MCF 10A (cell line): Measurements from ENCODE around the gene CPSF4. TPM values are rescaled to one million over a fixed set of nuclear protein-coding genes. Genes with fewer than 3 reads are reported as not detected.
"Not testable (repeated sequence)": the region's sequence is repeated elsewhere in the genome, so short reads cannot be mapped to it uniquely, and the experiment has no call there.

Experiments
- BruUV-seq: library from RNA; stranded (reverse); fragments of 400-500 nt; replicated peaks from 2 replicates; lab custom pipeline; 2021; lab: Mats Ljungman, UMichigan
- CTCF ChIA-PET: fragments of 300-600 bp; sonication (Branson Sonifier 250); formaldehyde crosslinking; extraction: SDS; loops from one replicate; lab custom pipeline; 2021; ENCODE audit warnings: antibody characterized with exemption, inconsistent platforms; lab: Yijun Ruan, JAX
- POLR2A ChIA-PET: fragments of 300-600, 350-650 bp; sonication (Branson Sonifier 250); formaldehyde crosslinking; extraction: SDS; loops from one replicate; lab custom pipeline; 2020; ENCODE audit warnings: antibody characterized with exemption, inconsistent platforms; lab: Yijun Ruan, JAX
- DNase-seq: peaks from one replicate; pipeline ENCODE4 v3.0.0-alpha.2; 2018; ENCODE audit not compliant: unreplicated experiment
- H3K27ac Mint-ChIP-seq: one replicate; pipeline ENCODE4 v1.8.0; 2022; ENCODE audit warnings: mild to moderate bottlenecking, low read depth, mixed read lengths; ENCODE audit not compliant: unreplicated experiment
- H3K27me3 Mint-ChIP-seq: one replicate; pipeline ENCODE4 v1.8.0; 2022; ENCODE audit warnings: mixed read lengths; ENCODE audit not compliant: insufficient read depth, unreplicated experiment
- H3K36me3 Mint-ChIP-seq: one replicate; pipeline ENCODE4 v1.8.0; 2022; ENCODE audit warnings: mild to moderate bottlenecking, moderate library complexity, mixed read lengths; ENCODE audit not compliant: insufficient read depth, unreplicated experiment
- H3K4me1 Mint-ChIP-seq: one replicate; pipeline ENCODE4 v1.8.0; 2022; ENCODE audit warnings: mixed read lengths; ENCODE audit not compliant: insufficient read depth, unreplicated experiment
- H3K4me3 Mint-ChIP-seq: one replicate; pipeline ENCODE4 v1.8.0; 2022; ENCODE audit warnings: mild to moderate bottlenecking, moderate library complexity, mixed read lengths; ENCODE audit not compliant: unreplicated experiment
- H3K9me3 Mint-ChIP-seq: one replicate; pipeline ENCODE4 v1.8.0; 2022; ENCODE audit warnings: mixed read lengths; ENCODE audit not compliant: unreplicated experiment
- intact Hi-C: fragments of 100-400 bp; cut with micrococcal nuclease; formaldehyde crosslinking; loops from 2 replicates; pipeline ENCODE4 v1.14.1; 2022
- total RNA-seq: library from RNA; stranded (reverse); gene quantifications from 2 replicates; pipeline ENCODE4 v1.2.3, GENCODE V29; 2022
- TF ChIP-seq, protein P1 (sequence below): fragments of 200-600 bp; IDR thresholded peaks from one replicate; pipeline ENCODE4 v1.8.0; 2022; ENCODE audit warnings: antibody characterized with exemption, mild to moderate bottlenecking; ENCODE audit not compliant: unreplicated experiment

The CPSF4 gene
- total RNA-seq, 1 experiment from 2014 or later: 62.6 TPM

DNA sequence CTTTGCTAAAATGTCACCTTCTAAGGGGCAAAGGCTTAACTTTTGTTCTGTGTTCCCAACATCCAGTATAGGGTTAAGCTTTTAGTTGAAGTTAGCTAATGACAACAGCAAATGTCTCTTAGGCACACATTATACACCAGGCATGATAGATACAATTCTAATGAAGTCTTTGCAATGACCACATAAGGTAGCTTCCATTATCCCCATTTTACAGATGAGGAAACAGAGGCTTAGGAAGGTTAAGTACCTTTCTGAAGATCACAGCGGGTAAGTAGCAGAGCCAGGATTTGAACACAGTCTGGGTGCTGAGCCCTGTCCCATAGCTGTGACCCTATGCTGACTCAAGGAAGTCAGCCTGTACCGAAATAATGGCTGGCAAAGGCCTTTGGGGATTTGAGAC, 28.1 kb upstream of the CPSF4 start:
- POLR2A ChIA-PET: interaction anchor here (0.6 to 3.9 kb wide), 6 partner anchors 8 to 55 kb away, joined by 3 to 19 read pairs (median 4); partner anchors contain the start of gene ATP5MF
- CTCF ChIA-PET: interaction anchor here (0.6 to 0.7 kb wide), 3 partner anchors 35 to 497 kb away, joined by 3 to 4 read pairs (median 3); no protein-coding TSS in a partner anchor
- BruUV-seq: no TSS peak

DNA sequence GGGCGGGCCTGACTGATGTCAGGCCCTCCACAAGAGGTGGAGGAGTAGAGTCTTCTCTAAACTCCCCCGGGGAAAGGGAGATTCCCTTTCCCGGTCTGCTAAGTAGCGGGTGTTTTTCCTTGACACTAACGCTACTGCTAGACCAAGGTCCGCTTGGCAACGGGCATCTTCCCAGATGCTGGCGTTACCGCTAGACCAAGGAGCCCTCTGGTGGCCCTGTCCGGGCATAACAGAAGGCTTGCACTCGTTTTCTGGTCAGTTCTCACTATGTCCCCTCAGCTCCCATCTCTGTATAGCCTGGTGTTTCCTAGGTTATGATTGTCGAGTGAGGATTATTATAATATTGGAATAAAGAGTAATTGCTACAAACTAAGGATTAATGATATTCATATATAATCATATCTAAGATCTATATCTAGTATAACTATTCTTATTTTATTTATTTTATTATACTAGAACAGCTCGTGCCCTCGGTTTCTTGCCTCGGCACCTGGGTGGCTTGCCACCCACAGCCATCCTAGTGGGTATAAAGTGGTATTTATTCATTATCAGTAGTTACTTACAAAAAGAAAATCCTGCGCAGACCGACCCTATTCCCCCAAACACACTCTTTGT, 23.1 kb upstream of the CPSF4 start:
- POLR2A ChIA-PET: interaction anchor here (0.6 to 0.8 kb wide), 2 partner anchors 44 to 80 kb away, joined by 4 read pairs; no protein-coding TSS in a partner anchor
- H3K4me3 Mint-ChIP-seq, H3K9me3 Mint-ChIP-seq, H3K27ac Mint-ChIP-seq, H3K27me3 Mint-ChIP-seq, BruUV-seq: not testable (repeated sequence)
- H3K4me1 Mint-ChIP-seq: peaks cover 14% of the 10 kb centered on the region
- TF ChIP-seq, protein P1, sequence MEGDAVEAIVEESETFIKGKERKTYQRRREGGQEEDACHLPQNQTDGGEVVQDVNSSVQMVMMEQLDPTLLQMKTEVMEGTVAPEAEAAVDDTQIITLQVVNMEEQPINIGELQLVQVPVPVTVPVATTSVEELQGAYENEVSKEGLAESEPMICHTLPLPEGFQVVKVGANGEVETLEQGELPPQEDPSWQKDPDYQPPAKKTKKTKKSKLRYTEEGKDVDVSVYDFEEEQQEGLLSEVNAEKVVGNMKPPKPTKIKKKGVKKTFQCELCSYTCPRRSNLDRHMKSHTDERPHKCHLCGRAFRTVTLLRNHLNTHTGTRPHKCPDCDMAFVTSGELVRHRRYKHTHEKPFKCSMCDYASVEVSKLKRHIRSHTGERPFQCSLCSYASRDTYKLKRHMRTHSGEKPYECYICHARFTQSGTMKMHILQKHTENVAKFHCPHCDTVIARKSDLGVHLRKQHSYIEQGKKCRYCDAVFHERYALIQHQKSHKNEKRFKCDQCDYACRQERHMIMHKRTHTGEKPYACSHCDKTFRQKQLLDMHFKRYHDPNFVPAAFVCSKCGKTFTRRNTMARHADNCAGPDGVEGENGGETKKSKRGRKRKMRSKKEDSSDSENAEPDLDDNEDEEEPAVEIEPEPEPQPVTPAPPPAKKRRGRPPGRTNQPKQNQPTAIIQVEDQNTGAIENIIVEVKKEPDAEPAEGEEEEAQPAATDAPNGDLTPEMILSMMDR: peak; percentile 72
- intact Hi-C loops: loop anchor here (1.0 kb wide), 1 partner anchor 50 kb away; no protein-coding TSS in a partner anchor
- CTCF ChIA-PET: interaction anchor here (0.6 to 1.4 kb wide), 7 partner anchors 10 to 106 kb away, joined by 3 to 4 read pairs (median 3); no protein-coding TSS in a partner anchor
- DNase-seq: peak; percentile 67
- H3K36me3 Mint-ChIP-seq: peaks cover 99% of the 10 kb centered on the region

More for the DNA sequence above, 28.1 kb upstream of the CPSF4 start:
- Mint-ChIP-seq H3K4me3 (peak overlapping the region; percentile 97), H3K4me1 (peaks cover 27% of the 10 kb centered on the region), H3K9me3 (no peaks in the 10 kb centered on the region), H3K27me3 (no peaks in the 10 kb centered on the region), H3K36me3 (peaks cover 71% of the 10 kb centered on the region), H3K27ac (no peak overlapping the region)
- TF ChIP-seq, protein P1: no peak
- intact Hi-C loops: no loop called here
- DNase-seq: no peak

DNA sequence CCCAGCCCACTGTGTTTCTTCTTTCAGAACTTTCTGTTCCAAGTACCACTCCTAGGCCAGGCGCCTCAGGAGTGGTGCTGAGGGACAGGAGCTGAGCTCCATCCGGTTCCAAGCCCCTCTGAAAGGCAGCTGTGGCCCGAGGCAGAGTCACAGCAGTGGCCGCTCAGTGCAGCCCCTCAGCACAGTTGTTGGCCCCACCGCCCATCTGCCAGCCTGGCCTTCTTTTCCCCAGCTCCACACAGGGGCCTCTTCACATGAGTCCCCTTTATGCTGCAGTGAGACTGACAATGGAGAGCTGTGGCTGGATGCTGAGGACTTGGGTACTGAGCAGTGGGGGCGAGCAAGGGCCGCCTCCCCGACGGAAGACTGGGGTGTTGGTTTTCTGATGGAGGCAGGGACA, 20.5 kb upstream of the CPSF4 start:
- Mint-ChIP-seq H3K36me3 (peaks cover 94% of the 10 kb centered on the region), H3K4me1 (peaks cover 10% of the 10 kb centered on the region), H3K9me3 (no peaks in the 10 kb centered on the region), H3K4me3 (no peak overlapping the region), H3K27me3 (no peaks in the 10 kb centered on the region), H3K27ac (no peak overlapping the region)
- no TSS peak for BruUV-seq
- ChIA-PET CTCF (no interaction called here), POLR2A (interaction anchor here (1.8 kb wide), 2 partner anchors 10 to 20 kb away, joined by 6 to 9 read pairs; partner anchors contain the start of genes BUD31, CPSF4, PDAP1 and PTCD1)
- intact Hi-C loops: no loop called here
- no peak for DNase-seq
- TF ChIP-seq, protein P1: no peak

DNA sequence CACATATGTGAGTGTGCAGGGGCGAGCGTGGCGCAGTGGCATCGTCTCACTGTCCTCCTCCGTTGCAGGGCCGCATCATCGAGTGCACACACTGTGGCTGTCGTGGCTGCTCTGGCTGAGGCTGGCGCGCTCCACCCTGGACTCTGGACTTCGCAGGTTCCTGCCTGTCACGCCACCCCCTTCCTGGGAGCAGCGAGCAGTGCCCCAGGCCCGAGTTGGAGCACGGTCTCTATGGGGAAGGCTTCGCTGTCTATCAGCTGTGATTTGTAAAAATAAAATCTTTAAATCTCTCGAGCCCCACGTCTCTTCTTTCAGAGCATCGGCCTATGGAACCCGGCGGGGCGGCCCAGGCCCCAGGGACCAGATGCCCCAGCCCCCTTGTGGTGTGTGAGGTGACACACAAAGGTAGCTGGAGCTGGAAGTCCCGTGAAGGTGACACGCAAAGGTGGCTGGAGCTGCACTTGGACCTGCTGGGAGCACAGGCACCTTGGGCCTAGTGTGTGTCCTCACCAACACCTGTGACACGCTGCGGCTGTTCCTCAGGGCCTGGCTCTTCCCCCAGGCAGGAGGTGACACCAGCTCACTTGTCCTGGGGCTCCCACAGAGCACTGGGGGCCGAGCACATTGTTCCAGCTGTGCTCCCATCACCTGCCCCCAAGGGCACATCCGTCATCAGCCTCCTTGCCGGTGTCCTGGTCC, 19.3 kb upstream of the CPSF4 start:
- Mint-ChIP-seq H3K36me3 (peaks cover 90% of the 10 kb centered on the region), H3K27ac (no peak overlapping the region), H3K27me3 (no peaks in the 10 kb centered on the region), H3K4me1 (peaks cover 10% of the 10 kb centered on the region), H3K4me3 (no peak overlapping the region), H3K9me3 (no peaks in the 10 kb centered on the region)
- TF ChIP-seq, protein P1: no peak
- ChIA-PET CTCF (no interaction called here), POLR2A (interaction anchor here (0.7 to 2.6 kb wide), 2 partner anchors 10 to 93 kb away, joined by 3 to 15 read pairs; partner anchors contain the start of genes BUD31 and PDAP1)
- no TSS peak for BruUV-seq
- no peak for DNase-seq
- intact Hi-C loops: no loop called here
